ENCODE data around the gene PAIP1. TPM values are rescaled to one million over a fixed set of nuclear protein-coding genes. Genes with fewer than 3 reads are reported as not detected.
"Not testable (repeated sequence)": the region's sequence is repeated elsewhere in the genome, so short reads cannot be mapped to it uniquely, and the experiment has no call there.

PAIP1 gene
- total and polyA plus RNA-seq, 7 donors: 37.9 to 123 (median 89.9) TPM

DNA sequence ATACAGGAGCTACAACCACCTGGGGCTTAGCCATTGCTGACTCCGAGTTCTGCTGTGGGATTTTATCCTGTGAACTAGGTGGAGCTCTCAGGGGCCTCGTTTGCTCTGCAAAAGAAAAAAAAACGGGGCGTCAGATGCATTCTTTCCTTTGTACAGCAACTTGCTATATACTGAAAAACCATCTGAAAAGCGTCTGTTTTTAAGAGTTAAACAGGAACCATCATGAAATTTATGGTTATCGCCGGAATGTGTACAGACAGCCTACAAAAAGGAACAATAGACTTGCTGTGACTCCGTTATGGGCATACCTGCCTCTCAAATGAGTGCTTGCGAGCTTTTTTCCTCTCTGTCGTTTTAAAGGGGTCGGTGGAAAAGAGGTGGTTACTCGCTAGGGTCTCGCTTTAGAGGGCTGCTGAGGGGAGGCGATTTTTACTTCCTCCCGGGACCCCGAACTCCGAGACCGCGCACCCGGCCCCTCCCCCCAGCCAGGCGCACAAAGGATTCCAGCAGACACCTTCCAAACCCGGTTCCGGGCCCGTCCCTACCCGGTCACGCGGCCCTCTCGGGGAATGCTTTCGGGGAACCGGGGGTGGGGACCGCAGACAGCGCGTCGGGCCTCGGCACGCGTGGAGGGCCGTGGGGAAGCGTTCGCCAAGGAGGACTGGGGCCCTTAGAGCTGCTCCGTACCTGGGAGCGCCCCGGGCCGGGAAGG, 826 bp downstream of the PAIP1 start:
- WGBS, 2 donors: 0% methylated on average over 44 of the region's 44 CpGs
- intact Hi-C loops (cut with DNase I): loop anchor here (1.0 to 5.0 kb wide), 2 partner anchors 39 to 72 kb away; partner anchors contain the start of gene C5orf34
- TF ChIP-seq, protein P1, sequence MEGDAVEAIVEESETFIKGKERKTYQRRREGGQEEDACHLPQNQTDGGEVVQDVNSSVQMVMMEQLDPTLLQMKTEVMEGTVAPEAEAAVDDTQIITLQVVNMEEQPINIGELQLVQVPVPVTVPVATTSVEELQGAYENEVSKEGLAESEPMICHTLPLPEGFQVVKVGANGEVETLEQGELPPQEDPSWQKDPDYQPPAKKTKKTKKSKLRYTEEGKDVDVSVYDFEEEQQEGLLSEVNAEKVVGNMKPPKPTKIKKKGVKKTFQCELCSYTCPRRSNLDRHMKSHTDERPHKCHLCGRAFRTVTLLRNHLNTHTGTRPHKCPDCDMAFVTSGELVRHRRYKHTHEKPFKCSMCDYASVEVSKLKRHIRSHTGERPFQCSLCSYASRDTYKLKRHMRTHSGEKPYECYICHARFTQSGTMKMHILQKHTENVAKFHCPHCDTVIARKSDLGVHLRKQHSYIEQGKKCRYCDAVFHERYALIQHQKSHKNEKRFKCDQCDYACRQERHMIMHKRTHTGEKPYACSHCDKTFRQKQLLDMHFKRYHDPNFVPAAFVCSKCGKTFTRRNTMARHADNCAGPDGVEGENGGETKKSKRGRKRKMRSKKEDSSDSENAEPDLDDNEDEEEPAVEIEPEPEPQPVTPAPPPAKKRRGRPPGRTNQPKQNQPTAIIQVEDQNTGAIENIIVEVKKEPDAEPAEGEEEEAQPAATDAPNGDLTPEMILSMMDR (IDR thresholded peaks at IDR 0.05): no peak
- TF ChIP-seq EP300 (IDR thresholded peaks at IDR 0.05) (no peak), POLR2A (IDR thresholded peaks at IDR 0.05) (peak in 1 of 2 donors; percentile 20), POLR2AphosphoS5 (IDR thresholded peaks at IDR 0.05) (peak in 3 of 4 donors; percentile 31 to 72 (median 64))
- H3K27me3 ChIP-seq: no peaks in the 10 kb centered on the region
- DNase-seq: peak; percentile 76
- H3K4me1 ChIP-seq: peaks cover 0 to 49% (median 38%) of the 10 kb centered on the region in 4 donors
- peak overlapping the region; percentile 78 to 85 (median 84) for H3K4me3 ChIP-seq
- H3K9me3 ChIP-seq: no peaks in the 10 kb centered on the region
- H3K27ac ChIP-seq: peak overlapping the region; percentile 92 to 97 (median 96)
- peaks cover 0 to 38% (median 2%) of the 10 kb centered on the region in 4 donors for H3K36me3 ChIP-seq

DNA sequence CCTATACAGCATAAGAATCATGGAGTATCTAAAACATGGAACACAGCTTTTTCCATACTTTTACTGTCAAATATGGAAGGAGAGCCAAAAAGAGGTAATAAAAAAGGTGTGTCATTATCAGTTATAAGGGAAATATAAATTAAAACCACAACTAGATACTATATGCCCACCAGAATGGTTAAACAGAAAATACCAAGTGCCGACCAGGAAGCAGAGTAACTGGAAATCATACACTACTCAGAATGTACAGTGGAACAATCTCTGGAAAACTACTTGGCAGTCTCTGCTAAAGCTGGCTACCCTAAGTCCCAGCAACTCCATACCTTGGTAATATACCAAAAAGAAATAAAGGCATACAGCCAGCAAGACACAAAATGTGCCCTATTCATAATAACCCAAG, 2.4 kb downstream of the PAIP1 start:
- intact Hi-C loops (cut with DNase I): no loop called here
- DNase-seq: no peak
- Histone ChIP-seq H3K4me1 (peaks cover 0 to 51% (median 40%) of the 10 kb centered on the region in 4 donors), H3K36me3 (peaks cover 0 to 41% (median 7%) of the 10 kb centered on the region in 4 donors), H3K27ac (peak overlapping the region in 2 of 4 donors; percentile 26 to 96), H3K27me3 (no peaks in the 10 kb centered on the region), H3K9me3 (no peaks in the 10 kb centered on the region), H3K4me3 (peak overlapping the region in 1 of 4 donors; percentile 83)
- WGBS, 2 donors: 90% methylated on average over 1 of the region's 1 CpG
- TF ChIP-seq EP300 (IDR thresholded peaks at IDR 0.05) (no peak), POLR2AphosphoS5 (IDR thresholded peaks at IDR 0.05) (no peak), POLR2A (IDR thresholded peaks at IDR 0.05) (no peak)
- TF ChIP-seq, protein P1 (IDR thresholded peaks at IDR 0.05): no peak

DNA sequence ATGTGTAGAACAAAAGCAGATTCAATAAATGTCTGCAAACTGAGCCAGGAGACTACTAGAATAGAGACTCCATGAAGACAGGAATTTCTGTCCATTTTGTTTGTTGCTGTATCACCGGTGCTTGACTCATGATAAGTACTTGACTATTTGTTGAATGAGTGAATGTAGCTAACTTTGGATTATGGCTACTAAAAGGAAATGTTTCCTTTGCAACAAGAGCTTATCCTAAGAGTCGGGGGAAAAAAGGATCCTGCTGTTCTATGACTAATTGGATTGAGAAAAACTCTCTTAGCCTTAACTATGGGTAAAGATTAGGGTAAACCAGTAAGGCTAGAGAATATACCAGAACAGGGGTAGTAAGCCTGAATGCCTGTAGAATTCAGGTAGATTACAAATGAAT, 3.5 kb downstream of the PAIP1 start:
- no peak overlapping the region for H3K27ac ChIP-seq
- H3K4me1 ChIP-seq: peaks cover 0 to 51% (median 40%) of the 10 kb centered on the region in 4 donors
- no peak overlapping the region for H3K4me3 ChIP-seq
- intact Hi-C loops (cut with DNase I): no loop called here
- peaks cover 0 to 41% (median 7%) of the 10 kb centered on the region in 4 donors for H3K36me3 ChIP-seq
- DNase-seq: no peak
- H3K9me3 ChIP-seq: no peaks in the 10 kb centered on the region
- 52 to 85% methylated on average over 2 of the region's 2 CpGs for WGBS, 2 donors
- no peak for TF ChIP-seq EP300 (IDR thresholded peaks at IDR 0.05)
- TF ChIP-seq, protein P1 (IDR thresholded peaks at IDR 0.05): no peak
- TF ChIP-seq POLR2AphosphoS5 (IDR thresholded peaks at IDR 0.05): no peak
- TF ChIP-seq POLR2A (IDR thresholded peaks at IDR 0.05): no peak
- H3K27me3 ChIP-seq: no peaks in the 10 kb centered on the region

DNA sequence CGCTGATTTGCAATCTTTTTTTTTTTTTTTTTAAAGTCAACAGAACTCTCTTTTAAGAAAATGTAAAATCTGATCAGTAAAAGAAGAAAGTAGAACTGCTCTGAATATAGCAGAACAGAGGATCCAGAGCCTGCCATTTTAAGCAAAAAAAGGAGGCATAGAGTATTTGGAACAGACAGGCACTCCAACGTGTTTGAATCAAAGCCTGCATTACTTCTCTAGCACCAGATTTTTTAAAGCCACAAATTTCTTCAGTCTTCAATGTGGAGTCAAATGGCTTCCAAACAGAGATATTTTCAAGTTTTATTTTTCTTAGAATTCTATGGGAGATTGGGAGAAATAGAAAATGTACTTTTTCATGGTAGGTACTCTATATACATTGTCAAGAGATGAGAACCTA, 5.1 kb downstream of the PAIP1 start:
- Histone ChIP-seq H3K4me1 (peaks cover 0 to 50% (median 39%) of the 10 kb centered on the region in 4 donors), H3K36me3 (peaks cover 0 to 56% (median 11%) of the 10 kb centered on the region in 4 donors), H3K27ac (no peak overlapping the region), H3K27me3 (no peaks in the 10 kb centered on the region), H3K4me3 (no peak overlapping the region), H3K9me3 (no peaks in the 10 kb centered on the region)
- no peak for TF ChIP-seq POLR2A (IDR thresholded peaks at IDR 0.05)
- 70 to 71% methylated on average over 2 of the region's 2 CpGs for WGBS, 2 donors
- intact Hi-C loops (cut with DNase I): no loop called here
- no peak for DNase-seq

DNA sequence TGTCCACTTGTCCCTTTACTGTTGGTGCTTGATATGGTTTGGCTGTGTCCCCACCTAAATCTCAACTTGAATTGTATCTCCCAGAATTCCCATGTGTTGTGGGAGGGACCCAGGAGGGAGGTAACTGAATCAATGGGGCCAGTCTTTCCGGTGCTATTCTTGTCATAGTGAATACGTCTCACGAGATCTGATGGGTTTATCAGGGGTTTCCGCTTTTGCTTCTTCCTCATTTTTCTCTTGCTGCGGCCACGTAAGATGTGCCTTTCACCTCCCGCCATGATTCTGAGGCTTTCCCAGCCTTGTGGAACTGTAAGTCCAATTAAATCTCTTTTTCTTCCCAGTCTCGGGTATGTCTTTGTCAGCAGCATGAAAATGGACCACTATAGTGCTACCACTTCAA, 7.6 kb downstream of the PAIP1 start:
- H3K36me3 ChIP-seq: peaks cover 8 to 71% (median 15%) of the 10 kb centered on the region in 4 donors
- intact Hi-C loops (cut with DNase I): not testable (repeated sequence)
- 95 to 96% methylated on average over 8 of the region's 8 CpGs for WGBS, 2 donors

More for the DNA sequence above, 7.6 kb downstream of the PAIP1 start:
- DNase-seq, H3K9me3 ChIP-seq, H3K27ac ChIP-seq, H3K27me3 ChIP-seq, H3K4me3 ChIP-seq: not testable (repeated sequence)
- peaks cover 0 to 33% (median 22%) of the 10 kb centered on the region in 4 donors for H3K4me1 ChIP-seq

All from sigmoid colon (tissue), 7 donors.